Smooth muscle cell (in vitro differentiated cells): ENCODE results near the gene PPOX. TPM values are rescaled to one million over a fixed set of nuclear protein-coding genes. Genes with fewer than 3 reads are reported as not detected.

ENCODE experiments used
- DNase-seq: peaks from one replicate; lab custom pipeline; 2025; ENCODE audit not compliant: unreplicated experiment; lab: John Stamatoyannopoulos, UW
- H2AFZ ChIP-seq: fragments of 200-600 bp; sonication (generic); 2 replicates; pipeline ENCODE4 v1.6.0; 2016; ENCODE audit warnings: antibody characterized with exemption, low read depth, mild to moderate bottlenecking
- H3F3A ChIP-seq: fragments of 200-600 bp; sonication (generic); 2 replicates; pipeline ENCODE4 v1.6.0; 2017; ENCODE audit warnings: antibody characterized with exemption, low read depth
- H3K27ac ChIP-seq: fragments of 200-600 bp; sonication (generic); 2 replicates; pipeline ENCODE4 v1.5.1; 2016; ENCODE audit warnings: low read depth, mild to moderate bottlenecking
- H3K27me3 ChIP-seq: fragments of 200-600 bp; sonication (generic); 2 replicates; pipeline ENCODE4 v1.6.1; 2016; ENCODE audit warnings: low read depth, mild to moderate bottlenecking
- H3K36me3 ChIP-seq: fragments of 200-600 bp; sonication (generic); 2 replicates; pipeline ENCODE4 v1.5.1; 2016; ENCODE audit warnings: low read depth
- H3K4me1 ChIP-seq: fragments of 200-600 bp; sonication (generic); 2 replicates; pipeline ENCODE4 v1.5.1; 2016; ENCODE audit warnings: low read depth
- H3K4me2 ChIP-seq: fragments of 200-600 bp; sonication (generic); 2 replicates; pipeline ENCODE4 v1.6.0; 2016; ENCODE audit warnings: mild to moderate bottlenecking
- H3K4me3 ChIP-seq: fragments of 200-600 bp; sonication (generic); 2 replicates; pipeline ENCODE4 v1.5.1; 2016; ENCODE audit warnings: mild to moderate bottlenecking
- H3K79me2 ChIP-seq: fragments of 200-600 bp; sonication (generic); 2 replicates; pipeline ENCODE4 v1.6.0; 2016; ENCODE audit warnings: low read depth, mild to moderate bottlenecking
- H3K9ac ChIP-seq: fragments of 200-600 bp; sonication (generic); 2 replicates; pipeline ENCODE4 v1.6.0; 2016; ENCODE audit warnings: low read depth
- H3K9me3 ChIP-seq: fragments of 200-600 bp; sonication (generic); replicated peaks from 2 replicates; pipeline ENCODE4 v1.5.1; 2016; ENCODE audit warnings: low read depth
- H4K20me1 ChIP-seq: fragments of 200-600 bp; sonication (generic); 2 replicates; pipeline ENCODE4 v1.6.0; 2016; ENCODE audit warnings: low read depth
- WGBS: methylation state at CpG from one replicate; pipeline ENCODE4 v1.1.7; 2016; ENCODE audit warnings: low lambda C conversion rate; 5-methylcytosine and 5-hydroxymethylcytosine counted together
- polyA plus RNA-seq: library from polyadenylated mRNA; unstranded; fragments of >200 nt; fragmentation: Nextera tagmentation; extraction: Ambion mirVana; gene quantifications from 2 replicates; pipeline ENCODE4 v1.2.1, GENCODE V29; 2016
- total RNA-seq: library from RNA; depleted of rRNA; stranded (reverse); fragments of >200 nt; gene quantifications from 2 replicates; pipeline ENCODE4 v1.2.3, GENCODE V29; 2014
- TF ChIP-seq, protein P1 (sequence below): fragments of 200-600 bp; sonication (generic); IDR thresholded peaks from 2 replicates; pipeline ENCODE4 v1.5.1; 2017; ENCODE audit warnings: borderline replicate concordance, mild to moderate bottlenecking, antibody characterized with exemption; ENCODE audit not compliant: insufficient read depth, poor library complexity, severe bottlenecking

PPOX gene
- total and polyA plus RNA-seq, 2 experiments from 2014 or later = 16.5 to 23.8 TPM

GRCh38 chr1:161195171-161195570 is 28.9 kb downstream of the PPOX start:
- Histone ChIP-seq H3F3A (peaks cover 7% of the 10 kb centered on the region), H3K4me2 (no peak overlapping the region), H3K4me1 (peaks cover 33% of the 10 kb centered on the region), H3K9ac (no peak overlapping the region), H3K4me3 (no peak overlapping the region), H2AFZ (no peak overlapping the region), H3K27me3 (no peaks in the 10 kb centered on the region), H3K27ac (no peak overlapping the region), H3K36me3 (no peaks in the 10 kb centered on the region), H3K79me2 (peaks cover 6% of the 10 kb centered on the region), H4K20me1 (no peaks in the 10 kb centered on the region), H3K9me3 (no peaks in the 10 kb centered on the region)
- TF ChIP-seq, protein P1, sequence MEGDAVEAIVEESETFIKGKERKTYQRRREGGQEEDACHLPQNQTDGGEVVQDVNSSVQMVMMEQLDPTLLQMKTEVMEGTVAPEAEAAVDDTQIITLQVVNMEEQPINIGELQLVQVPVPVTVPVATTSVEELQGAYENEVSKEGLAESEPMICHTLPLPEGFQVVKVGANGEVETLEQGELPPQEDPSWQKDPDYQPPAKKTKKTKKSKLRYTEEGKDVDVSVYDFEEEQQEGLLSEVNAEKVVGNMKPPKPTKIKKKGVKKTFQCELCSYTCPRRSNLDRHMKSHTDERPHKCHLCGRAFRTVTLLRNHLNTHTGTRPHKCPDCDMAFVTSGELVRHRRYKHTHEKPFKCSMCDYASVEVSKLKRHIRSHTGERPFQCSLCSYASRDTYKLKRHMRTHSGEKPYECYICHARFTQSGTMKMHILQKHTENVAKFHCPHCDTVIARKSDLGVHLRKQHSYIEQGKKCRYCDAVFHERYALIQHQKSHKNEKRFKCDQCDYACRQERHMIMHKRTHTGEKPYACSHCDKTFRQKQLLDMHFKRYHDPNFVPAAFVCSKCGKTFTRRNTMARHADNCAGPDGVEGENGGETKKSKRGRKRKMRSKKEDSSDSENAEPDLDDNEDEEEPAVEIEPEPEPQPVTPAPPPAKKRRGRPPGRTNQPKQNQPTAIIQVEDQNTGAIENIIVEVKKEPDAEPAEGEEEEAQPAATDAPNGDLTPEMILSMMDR = no peak
- DNase-seq = no peak
- WGBS = 91% methylated on average over 4 of the region's 4 CpGs

GRCh38 chr1:161196111-161196510 is 29.9 kb downstream of the PPOX start:
- Histone ChIP-seq H3K9ac (peak overlapping the region; percentile 78), H3K79me2 (peaks cover 6% of the 10 kb centered on the region), H4K20me1 (no peaks in the 10 kb centered on the region), H3K4me3 (no peak overlapping the region), H3K4me2 (peak overlapping the region; percentile 87), H3K36me3 (no peaks in the 10 kb centered on the region), H3K27ac (peak overlapping the region; percentile 98), H3K4me1 (peaks cover 40% of the 10 kb centered on the region), H3F3A (peaks cover 7% of the 10 kb centered on the region), H3K27me3 (no peaks in the 10 kb centered on the region), H2AFZ (no peak overlapping the region), H3K9me3 (no peaks in the 10 kb centered on the region)
- TF ChIP-seq, protein P1 = no peak
- DNase-seq = no peak
- WGBS = 98% methylated on average over 7 of the region's 7 CpGs

DNA sequence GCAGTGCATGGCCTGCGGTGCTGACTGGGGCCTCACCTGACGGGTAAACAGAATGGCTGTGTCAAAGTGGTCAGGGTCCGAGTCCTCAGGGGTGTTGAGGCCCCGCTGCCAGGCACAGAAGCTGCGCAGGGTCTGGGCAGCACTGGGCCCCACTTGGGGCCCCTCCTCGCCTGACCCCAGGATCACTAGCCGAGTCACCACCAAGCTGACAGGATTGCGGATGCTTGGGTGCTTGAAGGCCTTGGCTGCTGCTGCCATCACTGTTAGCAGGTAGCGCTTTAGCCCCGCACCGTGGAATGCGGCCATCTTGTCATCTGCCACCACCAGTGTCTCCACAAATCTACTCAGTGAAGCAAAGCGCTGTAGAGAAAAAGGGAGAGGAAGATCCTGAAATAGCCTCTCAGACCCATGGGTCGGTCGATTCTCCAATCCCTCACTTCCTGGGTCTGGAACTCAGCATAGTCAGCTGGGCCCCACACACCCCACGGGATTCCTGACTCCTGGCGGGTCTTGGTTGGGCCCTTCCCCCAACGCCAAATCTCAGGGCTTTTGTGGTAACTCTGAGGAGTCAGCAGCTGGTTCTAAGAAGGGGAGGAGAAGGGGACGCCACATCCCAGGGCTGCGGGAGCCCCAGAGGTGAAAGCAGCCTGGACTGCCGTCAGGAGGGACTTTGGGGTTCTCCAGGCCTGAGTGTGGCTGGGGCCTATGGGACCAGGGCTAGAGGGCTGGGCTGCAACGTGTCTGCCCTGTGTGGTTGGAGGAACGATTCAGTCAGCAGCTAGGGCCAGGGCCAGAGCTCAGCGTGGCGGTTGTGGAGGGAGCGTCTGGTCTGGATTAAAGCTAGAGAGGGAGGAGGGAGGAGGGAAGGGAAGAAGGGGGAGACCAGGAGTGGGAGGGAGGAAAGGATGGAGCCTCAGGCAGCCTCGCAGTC is 30.6 kb downstream of the PPOX start:
- peaks cover 6% of the 10 kb centered on the region for H3K79me2 ChIP-seq
- H3K4me1 ChIP-seq = peaks cover 47% of the 10 kb centered on the region
- no peaks in the 10 kb centered on the region for H4K20me1 ChIP-seq
- peak overlapping the region; percentile 45 for H3K4me3 ChIP-seq
- H2AFZ ChIP-seq = peak overlapping the region; percentile 90
- no peaks in the 10 kb centered on the region for H3K9me3 ChIP-seq
- peaks cover 11% of the 10 kb centered on the region for H3F3A ChIP-seq
- DNase-seq = peak; percentile 51
- H3K27ac ChIP-seq = peak overlapping the region; percentile 98
- no peaks in the 10 kb centered on the region for H3K36me3 ChIP-seq
- peak overlapping the region; percentile 87 for H3K4me2 ChIP-seq
- TF ChIP-seq, protein P1 = no peak
- no peaks in the 10 kb centered on the region for H3K27me3 ChIP-seq
- WGBS = 52% methylated on average over 23 of the region's 27 CpGs
- peak overlapping the region; percentile 78 for H3K9ac ChIP-seq
